ENCODE data around the gene CIITA.

GRCh38 chr16:10972819-10973464 is 95.9 kb downstream of the CIITA start:
- TF ChIP-seq CTCF (IDR thresholded peaks at IDR 0.05; ENCODE audit: low read depth, low read length, poor library complexity, severe bottlenecking) (no peak), EZH2phosphoT487 (IDR thresholded peaks at IDR 0.05; ENCODE audit: borderline replicate concordance, low read length) (no peak)

Data from DOHH2 (cell line).